Activated CD4-positive, alpha-beta T cell treated with anti-CD3 and anti-CD28 coated beads for 1 hour (primary cell): ENCODE data around the gene PDGFC.

Source experiments
- DNase-seq: peaks from one replicate; pipeline ENCODE4 v3.0.0-alpha.2; 2020

Gene PDGFC

GRCh38 chr4:156732634-156733033, 239.0 kb downstream of the PDGFC start:
- no peak for DNase-seq

GRCh38 chr4:156729416-156729815, 242.2 kb downstream of the PDGFC start:
- DNase-seq: no peak

- DNase-seq: no peak
Observed at GRCh38 chr4:156725257-156725656, 246.3 kb downstream of the PDGFC start.

GRCh38 chr4:156723951-156724668, 247.5 kb downstream of the PDGFC start:
- no peak for DNase-seq

GRCh38 chr4:156718226-156718625, 253.4 kb downstream of the PDGFC start:
- DNase-seq: no peak

GRCh38 chr4:156711193-156711590, 260.4 kb downstream of the PDGFC start:
- no peak for DNase-seq
